ENCODE measurements around the gene CRYZL1. TPM values are rescaled to one million over a fixed set of nuclear protein-coding genes. Genes with fewer than 3 reads are reported as not detected.
A peak's percentile ranks its signal among the peaks of the same experiment; 100 is the strongest.

The CRYZL1 gene
- total RNA-seq, 1 donor from 2014 or later = 25.6 TPM

DNA sequence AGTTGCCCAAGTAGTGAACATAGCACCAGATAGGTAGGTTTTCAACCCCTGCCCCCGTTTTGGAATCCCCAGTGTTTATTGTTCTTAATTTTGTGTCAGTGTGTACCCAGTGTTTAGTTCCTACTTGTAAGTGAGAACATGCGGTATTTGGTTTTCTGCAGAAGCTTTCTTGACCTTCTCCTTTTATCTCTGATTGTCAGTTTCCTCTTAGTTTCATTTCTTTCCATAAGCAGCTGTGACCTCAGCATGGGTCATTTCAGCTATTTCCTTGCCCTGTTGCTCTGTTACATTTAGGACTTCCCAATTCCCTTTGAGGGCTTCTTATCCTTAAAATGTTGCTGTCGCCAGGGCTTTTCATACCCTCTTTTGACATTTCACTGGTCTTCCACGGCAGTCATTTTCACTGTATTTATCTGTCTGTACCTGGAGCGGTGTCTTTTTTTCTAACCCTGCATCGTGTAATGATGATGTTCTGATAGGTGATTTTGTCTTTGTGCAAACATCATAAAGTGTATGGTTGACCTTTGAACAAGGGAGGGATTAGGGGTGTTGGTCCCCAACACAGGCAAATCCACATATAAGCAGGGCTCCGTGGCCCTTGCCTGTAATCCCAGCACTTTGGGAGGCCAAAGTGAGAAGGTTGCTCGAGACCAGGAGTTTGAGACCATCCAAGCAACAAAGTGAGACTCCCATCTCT is 15.7 kb upstream of the CRYZL1 start:
- H3K4me1 Mint-ChIP-seq (ENCODE audit: low read depth) = no peaks in the 10 kb centered on the region
- H3K9me3 Mint-ChIP-seq = no peaks in the 10 kb centered on the region
- H3K36me3 Mint-ChIP-seq (ENCODE audit: low read depth) = no peaks in the 10 kb centered on the region
- no peak overlapping the region for H3K4me3 Mint-ChIP-seq
- peaks cover 2% of the 10 kb centered on the region for H3K27me3 Mint-ChIP-seq (ENCODE audit: insufficient read depth)
- H3K27ac Mint-ChIP-seq = no peak overlapping the region
- intact Hi-C loops (cut with micrococcal nuclease) = no loop called here
- DNase-seq (ENCODE audit: low spot score) = no peak

DNA sequence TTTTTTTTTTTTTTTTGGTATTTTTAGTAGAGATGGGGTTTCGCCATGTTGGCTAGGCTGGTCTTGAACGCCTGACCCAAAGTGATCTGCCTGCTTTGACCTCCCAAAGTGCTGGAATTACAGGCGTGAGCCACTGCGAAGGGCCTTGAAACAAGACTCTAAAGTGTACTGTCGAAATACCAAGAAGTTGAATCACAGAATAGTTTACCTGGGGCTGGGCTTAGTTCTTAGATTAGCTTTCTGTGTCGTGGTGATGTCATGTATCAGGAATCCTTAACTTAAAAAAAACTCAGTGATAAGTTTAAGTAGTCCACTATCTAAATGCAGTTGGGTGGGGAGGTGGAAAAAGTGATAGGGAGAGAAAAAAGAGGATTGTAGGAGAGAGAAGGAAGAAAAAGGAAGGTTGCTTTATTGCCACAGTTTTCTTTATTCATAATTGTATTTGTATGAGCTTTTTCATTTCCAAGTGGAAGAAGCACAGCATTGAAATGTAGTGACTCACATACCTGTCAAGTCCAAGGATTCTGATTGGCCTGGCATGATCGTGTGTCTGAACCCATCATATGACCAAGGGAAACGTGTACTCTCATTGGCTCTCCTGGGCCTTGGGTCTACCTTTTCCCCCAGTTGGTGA is 14.2 kb upstream of the CRYZL1 start:
- no peak overlapping the region for H3K4me3 Mint-ChIP-seq
- no peaks in the 10 kb centered on the region for H3K36me3 Mint-ChIP-seq (ENCODE audit: low read depth)
- H3K27ac Mint-ChIP-seq = no peak overlapping the region
- no peaks in the 10 kb centered on the region for H3K4me1 Mint-ChIP-seq (ENCODE audit: low read depth)
- intact Hi-C loops (cut with micrococcal nuclease) = no loop called here
- no peak for DNase-seq (ENCODE audit: low spot score)
- H3K9me3 Mint-ChIP-seq = no peaks in the 10 kb centered on the region
- H3K27me3 Mint-ChIP-seq (ENCODE audit: insufficient read depth) = peaks cover 5% of the 10 kb centered on the region

DNA sequence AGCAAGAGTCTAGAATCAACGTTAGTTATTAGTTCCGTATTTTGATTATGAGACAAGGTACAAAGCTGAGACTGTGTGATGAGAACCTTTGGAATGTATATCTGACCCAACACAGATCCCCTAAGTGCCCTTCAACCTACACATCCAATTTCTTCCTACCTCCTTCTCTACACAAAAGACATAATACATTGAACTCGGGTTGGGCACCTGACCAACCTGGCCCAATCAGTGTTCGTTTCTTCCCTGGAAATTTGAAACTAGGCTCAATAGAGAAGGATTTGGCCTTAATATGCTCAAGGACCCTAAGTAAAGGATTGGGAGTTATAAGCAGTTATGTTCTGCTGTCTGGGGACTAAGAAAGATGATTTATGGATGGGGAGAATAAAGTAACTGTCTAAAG is 12.9 kb upstream of the CRYZL1 start:
- no peaks in the 10 kb centered on the region for H3K9me3 Mint-ChIP-seq
- H3K4me3 Mint-ChIP-seq = no peak overlapping the region
- H3K36me3 Mint-ChIP-seq (ENCODE audit: low read depth) = no peaks in the 10 kb centered on the region
- H3K4me1 Mint-ChIP-seq (ENCODE audit: low read depth) = no peaks in the 10 kb centered on the region
- DNase-seq (ENCODE audit: low spot score) = no peak
- intact Hi-C loops (cut with micrococcal nuclease) = no loop called here
- H3K27ac Mint-ChIP-seq = no peak overlapping the region
- peaks cover 5% of the 10 kb centered on the region for H3K27me3 Mint-ChIP-seq (ENCODE audit: insufficient read depth)

DNA sequence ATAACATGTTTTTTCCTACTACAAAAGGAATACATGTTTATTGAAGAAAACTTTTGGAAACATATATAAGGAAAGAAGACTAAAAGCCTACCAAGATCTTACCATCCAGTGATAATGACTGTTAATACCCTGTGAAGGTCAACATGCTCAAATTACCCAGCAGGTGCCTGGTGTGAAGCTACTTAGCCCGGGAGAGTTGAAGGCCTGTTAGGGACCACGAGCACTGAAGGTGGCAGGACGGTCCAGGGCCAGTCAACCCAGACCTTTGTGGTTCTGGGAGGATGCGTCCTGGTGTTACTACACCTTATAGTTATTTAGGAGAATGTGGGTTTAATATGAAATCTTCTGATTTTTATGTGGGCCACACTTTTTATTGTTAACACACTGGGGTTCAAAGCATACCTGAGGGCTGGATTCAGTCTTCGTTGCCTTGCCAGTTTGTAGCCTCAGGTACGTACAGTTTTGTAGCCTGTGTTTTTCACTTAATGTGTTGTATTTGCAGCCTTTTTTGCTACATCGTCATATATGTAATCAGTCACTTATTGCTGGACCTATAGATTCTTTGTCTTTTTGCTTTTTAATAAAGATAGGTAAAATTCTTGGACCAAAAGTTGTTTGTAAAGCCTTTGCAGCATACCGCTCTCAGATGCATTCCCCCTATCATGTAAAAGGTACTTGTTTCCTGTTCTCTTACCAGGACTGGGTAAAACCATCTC is 10.6 kb upstream of the CRYZL1 start:
- no peaks in the 10 kb centered on the region for H3K4me1 Mint-ChIP-seq (ENCODE audit: low read depth)
- no peaks in the 10 kb centered on the region for H3K9me3 Mint-ChIP-seq
- peaks cover 7% of the 10 kb centered on the region for H3K27me3 Mint-ChIP-seq (ENCODE audit: insufficient read depth)
- no peaks in the 10 kb centered on the region for H3K36me3 Mint-ChIP-seq (ENCODE audit: low read depth)
- no peak overlapping the region for H3K27ac Mint-ChIP-seq
- intact Hi-C loops (cut with micrococcal nuclease) = no loop called here
- no peak overlapping the region for H3K4me3 Mint-ChIP-seq
- no peak for DNase-seq (ENCODE audit: low spot score)

DNA sequence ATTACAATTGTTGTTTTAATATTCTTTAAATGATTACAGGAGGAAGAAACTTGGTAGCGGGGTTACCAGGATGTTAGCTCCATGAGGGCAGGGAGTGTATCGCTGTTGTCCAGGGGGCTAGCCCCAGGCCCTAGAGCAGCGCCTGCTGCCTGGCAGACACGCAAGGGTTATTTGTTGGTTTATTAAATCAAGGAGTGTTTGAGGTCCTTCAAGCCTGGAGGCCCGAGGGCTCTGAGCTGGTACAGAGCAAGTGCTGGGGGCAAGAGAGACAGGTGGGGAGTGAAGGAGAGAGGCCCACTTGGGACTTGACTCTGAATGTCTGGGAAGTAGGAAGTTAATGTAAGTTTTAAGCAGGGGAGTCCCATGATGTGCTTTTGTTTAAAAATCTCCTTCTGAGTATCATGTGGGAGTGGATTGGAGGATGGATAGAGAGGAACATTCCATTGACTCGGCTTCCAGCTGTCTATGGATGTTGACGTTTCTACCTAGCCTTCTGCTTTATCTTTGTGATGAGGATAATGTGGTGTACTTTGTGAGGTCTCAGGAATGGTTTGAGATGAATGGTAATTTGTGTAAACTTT is 9.5 kb upstream of the CRYZL1 start:
- Mint-ChIP-seq H3K4me1 (ENCODE audit: low read depth) (no peaks in the 10 kb centered on the region), H3K27me3 (ENCODE audit: insufficient read depth) (peaks cover 11% of the 10 kb centered on the region), H3K4me3 (no peak overlapping the region), H3K9me3 (no peaks in the 10 kb centered on the region), H3K27ac (no peak overlapping the region), H3K36me3 (ENCODE audit: low read depth) (no peaks in the 10 kb centered on the region)
- no peak for DNase-seq (ENCODE audit: low spot score)
- intact Hi-C loops (cut with micrococcal nuclease) = no loop called here

DNA sequence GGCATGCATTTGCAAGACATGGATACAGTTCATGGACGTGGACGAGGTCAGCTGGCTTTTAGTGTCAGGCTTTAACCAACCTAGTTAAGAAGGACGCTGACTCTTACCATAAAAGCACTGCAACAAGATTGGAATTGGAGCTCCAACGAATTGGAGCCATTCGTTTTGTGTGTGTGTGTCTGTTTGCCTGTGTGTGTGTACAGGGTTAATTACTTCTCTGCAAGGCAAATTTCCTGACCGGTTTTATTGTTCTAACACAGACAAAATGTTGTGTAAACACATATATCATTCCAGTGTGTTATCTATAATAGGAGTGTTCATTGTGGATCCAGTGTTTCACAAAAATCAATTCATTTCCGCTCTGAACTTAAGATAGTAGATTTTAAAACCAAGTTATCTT is 8.7 kb upstream of the CRYZL1 start:
- no peak overlapping the region for H3K4me3 Mint-ChIP-seq
- no peak overlapping the region for H3K27ac Mint-ChIP-seq
- peaks cover 11% of the 10 kb centered on the region for H3K27me3 Mint-ChIP-seq (ENCODE audit: insufficient read depth)
- H3K4me1 Mint-ChIP-seq (ENCODE audit: low read depth) = no peaks in the 10 kb centered on the region
- H3K9me3 Mint-ChIP-seq = no peaks in the 10 kb centered on the region
- H3K36me3 Mint-ChIP-seq (ENCODE audit: low read depth) = no peaks in the 10 kb centered on the region
- intact Hi-C loops (cut with micrococcal nuclease) = no loop called here
- no peak for DNase-seq (ENCODE audit: low spot score)

DNA sequence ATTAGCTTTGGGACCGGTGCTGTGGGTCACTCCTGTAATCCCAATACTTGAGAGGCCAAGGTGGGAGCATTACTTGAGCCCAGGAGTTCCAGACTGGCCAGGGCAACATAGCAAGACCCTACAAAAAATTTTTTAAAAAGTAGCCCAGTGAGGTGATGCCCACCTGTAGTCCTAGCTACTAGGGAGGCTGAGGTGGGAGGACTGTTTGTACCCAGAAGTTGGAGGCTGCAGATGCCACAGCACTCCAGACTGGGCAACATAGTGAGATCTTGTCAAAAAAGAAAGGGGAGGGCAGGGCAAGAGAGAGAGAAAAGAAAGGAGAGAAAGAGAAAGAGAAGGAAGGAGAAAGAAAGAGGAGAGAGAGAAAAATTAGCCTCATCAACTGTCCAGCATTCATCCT is 7.0 kb upstream of the CRYZL1 start:
- peaks cover 26% of the 10 kb centered on the region for H3K27me3 Mint-ChIP-seq (ENCODE audit: insufficient read depth)
- DNase-seq (ENCODE audit: low spot score) = no peak
- H3K9me3 Mint-ChIP-seq = no peaks in the 10 kb centered on the region
- H3K27ac Mint-ChIP-seq = no peak overlapping the region
- intact Hi-C loops (cut with micrococcal nuclease) = loop anchor here (10.0 kb wide), 1 partner anchor 546 kb away; no protein-coding TSS in a partner anchor
- H3K36me3 Mint-ChIP-seq (ENCODE audit: low read depth) = peaks cover 2% of the 10 kb centered on the region
- H3K4me3 Mint-ChIP-seq = no peak overlapping the region
- H3K4me1 Mint-ChIP-seq (ENCODE audit: low read depth) = peaks cover 4% of the 10 kb centered on the region

DNA sequence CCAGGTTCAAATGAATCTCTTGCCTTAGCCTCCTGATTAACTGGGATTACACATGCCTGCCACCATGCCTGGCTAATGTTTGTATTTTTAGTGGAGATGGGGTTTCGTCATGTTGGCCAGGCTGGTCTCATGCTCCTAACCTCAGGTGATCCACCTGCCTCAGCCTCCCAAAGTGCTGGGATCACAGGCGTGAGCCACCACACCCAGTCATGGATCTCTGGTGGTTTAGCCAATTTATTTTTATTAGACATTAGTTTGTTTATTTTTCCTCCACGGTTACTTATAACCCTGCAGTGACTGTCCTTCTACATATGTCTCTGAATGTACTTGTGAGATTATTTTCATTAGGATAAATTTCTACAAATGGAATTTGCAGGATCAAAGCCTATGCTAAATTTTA is 6.0 kb upstream of the CRYZL1 start:
- H3K36me3 Mint-ChIP-seq (ENCODE audit: low read depth) = peaks cover 3% of the 10 kb centered on the region
- no peak for DNase-seq (ENCODE audit: low spot score)
- H3K27me3 Mint-ChIP-seq (ENCODE audit: insufficient read depth) = peaks cover 31% of the 10 kb centered on the region
- peaks cover 9% of the 10 kb centered on the region for H3K4me1 Mint-ChIP-seq (ENCODE audit: low read depth)
- no peaks in the 10 kb centered on the region for H3K9me3 Mint-ChIP-seq
- no peak overlapping the region for H3K27ac Mint-ChIP-seq
- H3K4me3 Mint-ChIP-seq = no peak overlapping the region
- intact Hi-C loops (cut with micrococcal nuclease) = loop anchor here (10.0 kb wide), 1 partner anchor 547 kb away; no protein-coding TSS in a partner anchor

DNA sequence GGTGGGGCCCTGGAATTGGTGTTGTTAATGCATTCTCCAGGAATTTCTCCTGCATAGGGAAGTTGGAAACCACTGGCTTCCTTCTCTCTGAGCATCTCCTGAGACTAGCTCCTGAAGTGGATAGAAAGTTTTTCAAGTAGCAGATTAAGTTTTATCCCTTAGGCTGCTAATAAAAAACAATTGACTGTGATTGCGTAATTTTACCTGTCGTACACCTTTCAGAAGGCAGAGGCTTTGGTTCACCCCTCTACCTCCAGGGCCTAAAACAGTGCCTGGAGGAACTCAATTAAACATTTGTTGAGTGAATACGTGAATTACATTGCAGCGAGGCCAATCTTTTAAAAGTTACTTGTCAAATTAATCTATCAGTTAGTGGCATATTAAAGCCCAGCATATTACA is 4.2 kb upstream of the CRYZL1 start:
- H3K9me3 Mint-ChIP-seq = no peaks in the 10 kb centered on the region
- H3K4me1 Mint-ChIP-seq (ENCODE audit: low read depth) = peaks cover 14% of the 10 kb centered on the region

DNA sequence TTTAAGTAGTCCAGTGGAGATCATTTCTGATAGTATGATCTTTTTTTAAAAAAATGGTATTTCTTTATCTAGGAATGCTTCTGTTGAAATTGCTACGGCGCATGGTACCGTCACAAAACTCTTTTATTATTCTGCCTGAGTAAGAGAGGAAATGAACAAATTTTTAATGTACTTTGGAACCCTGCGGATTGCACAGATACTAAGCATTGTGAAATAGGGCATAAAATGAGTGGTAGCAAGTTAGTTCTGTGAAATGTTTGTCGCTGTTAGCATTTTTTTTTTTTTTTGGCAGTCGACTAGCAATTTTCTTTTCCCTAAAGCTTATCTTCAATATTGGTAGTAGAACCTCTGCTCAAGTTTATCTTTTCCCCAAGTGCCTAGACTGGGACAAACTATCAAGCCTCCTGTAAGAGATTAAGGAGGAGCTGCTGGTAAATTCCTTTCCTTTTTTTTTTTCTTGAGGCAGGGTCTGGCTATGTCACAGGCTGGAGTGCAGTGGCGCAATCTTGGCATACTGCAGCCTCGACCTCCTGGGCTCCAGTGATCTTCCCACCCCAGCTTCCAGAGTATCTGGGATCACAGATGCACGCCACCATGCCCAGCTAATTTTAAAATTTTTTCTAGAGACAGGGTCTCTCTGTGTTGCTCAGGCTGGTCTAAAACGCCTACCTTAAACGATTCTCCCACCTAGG is 3.0 kb upstream of the CRYZL1 start:
- Mint-ChIP-seq H3K9me3 (no peaks in the 10 kb centered on the region), H3K27ac (no peak overlapping the region), H3K36me3 (ENCODE audit: low read depth) (peaks cover 3% of the 10 kb centered on the region), H3K27me3 (ENCODE audit: insufficient read depth) (peaks cover 28% of the 10 kb centered on the region), H3K4me3 (peak overlapping the region; percentile 27), H3K4me1 (ENCODE audit: low read depth) (peaks cover 14% of the 10 kb centered on the region)
- DNase-seq (ENCODE audit: low spot score) = no peak
- intact Hi-C loops (cut with micrococcal nuclease) = loop anchor here (5.0 to 10.0 kb wide), 4 partner anchors 262 to 973 kb away; partner anchors contain the start of gene RCAN1

More for the DNA sequence above, 4.2 kb upstream of the CRYZL1 start:
- peaks cover 28% of the 10 kb centered on the region for H3K27me3 Mint-ChIP-seq (ENCODE audit: insufficient read depth)
- intact Hi-C loops (cut with micrococcal nuclease) = loop anchor here (10.0 kb wide), 1 partner anchor 549 kb away; no protein-coding TSS in a partner anchor
- H3K36me3 Mint-ChIP-seq (ENCODE audit: low read depth) = peaks cover 3% of the 10 kb centered on the region
- H3K4me3 Mint-ChIP-seq = no peak overlapping the region
- no peak for DNase-seq (ENCODE audit: low spot score)
- no peak overlapping the region for H3K27ac Mint-ChIP-seq

DNA sequence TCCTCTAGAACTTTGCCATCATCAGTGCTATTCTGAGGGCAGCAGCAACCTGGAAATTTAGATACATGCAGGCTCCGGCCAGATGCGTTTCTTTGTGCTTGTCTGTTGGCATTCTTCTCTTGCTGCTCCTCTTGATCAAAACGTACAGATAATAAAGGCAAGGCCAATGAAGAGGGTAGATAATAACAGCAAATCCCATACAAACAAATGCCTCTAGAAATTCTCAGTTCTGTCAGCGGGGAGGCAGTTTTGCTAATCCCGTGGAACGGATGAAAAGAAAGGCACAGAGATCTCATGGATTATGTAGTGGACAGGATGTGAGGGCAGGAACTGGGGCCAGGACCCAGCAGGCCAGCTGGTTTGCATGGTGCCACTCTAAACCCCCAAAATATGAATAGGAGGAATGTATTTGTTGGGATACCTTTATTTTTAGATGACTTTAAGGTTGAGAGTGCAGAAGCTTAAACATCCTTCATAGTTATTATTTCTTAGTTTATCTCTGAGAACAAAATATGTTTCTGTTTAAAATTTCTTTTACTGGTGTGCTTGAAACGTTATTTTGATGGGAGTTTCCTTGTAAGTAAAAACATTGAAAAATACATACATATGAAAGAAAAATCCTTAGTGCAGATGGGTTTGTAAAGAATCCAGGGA is 2.2 kb upstream of the CRYZL1 start:
- H3K9me3 Mint-ChIP-seq = no peaks in the 10 kb centered on the region

More for the DNA sequence above, 2.2 kb upstream of the CRYZL1 start:
- no peak for DNase-seq (ENCODE audit: low spot score)
- peaks cover 3% of the 10 kb centered on the region for H3K36me3 Mint-ChIP-seq (ENCODE audit: low read depth)
- peak overlapping the region; percentile 88 for H3K4me3 Mint-ChIP-seq
- intact Hi-C loops (cut with micrococcal nuclease) = loop anchor here (2.0 to 10.0 kb wide), 5 partner anchors 261 to 974 kb away; partner anchors contain the start of gene RCAN1
- peaks cover 28% of the 10 kb centered on the region for H3K27me3 Mint-ChIP-seq (ENCODE audit: insufficient read depth)
- H3K27ac Mint-ChIP-seq = no peak overlapping the region
- H3K4me1 Mint-ChIP-seq (ENCODE audit: low read depth) = peaks cover 14% of the 10 kb centered on the region
